Cardiac muscle cell (in vitro differentiated cells and primary cell): ENCODE measurements around the gene WASHC3. TPM values are rescaled to one million over a fixed set of nuclear protein-coding genes. Genes with fewer than 3 reads are reported as not detected.

Source experiments
- DNase-seq, 2 donors: peaks; one replicate each; pipeline versions ENCODE4 v3.0.0 to v3.0.0-alpha.2; 2010 to 2017; ENCODE audit warnings: low read depth in 1 of 2, low spot score in 1 of 2
- H3K27ac ChIP-seq: fragments of 200-600 bp; sonication (generic); 2 replicates; pipeline ENCODE4 v1.5.1; 2016
- H3K27me3 ChIP-seq: fragments of 200-600 bp; sonication (generic); 2 replicates; pipeline ENCODE4 v1.6.0; 2016; ENCODE audit warnings: control low read depth
- H3K36me3 ChIP-seq: fragments of 200-600 bp; sonication (generic); 2 replicates; pipeline ENCODE4 v1.5.1; 2016; ENCODE audit warnings: control low read depth
- H3K4me1 ChIP-seq: fragments of 200-600 bp; sonication (generic); 2 replicates; pipeline ENCODE4 v1.8.1; 2017; ENCODE audit warnings: low read depth, mild to moderate bottlenecking, mixed run types
- H3K4me3 ChIP-seq: fragments of 200-600 bp; sonication (generic); 2 replicates; pipeline ENCODE4 v1.5.1; 2016; ENCODE audit warnings: mild to moderate bottlenecking
- H3K9me3 ChIP-seq: fragments of 200-600 bp; sonication (generic); 2 replicates; pipeline ENCODE4 v1.5.1; 2017; ENCODE audit warnings: low read depth, mild to moderate bottlenecking, control low read depth
- polyA plus RNA-seq: library from polyadenylated mRNA; unstranded; fragments of >200 nt; fragmentation: Nextera tagmentation; extraction: Ambion mirVana; gene quantifications from 2 replicates; pipeline ENCODE4 v1.2.1, GENCODE V29; 2016
- total RNA-seq: library from RNA; depleted of rRNA; stranded (reverse); fragments of >200 nt; gene quantifications from 2 replicates; pipeline ENCODE4 v1.2.3, GENCODE V29; 2016
- TF ChIP-seq, protein P1 (sequence below): IDR thresholded peaks from 2 replicates; pipeline ENCODE4 v1.5.1; 2012; ENCODE audit warnings: low read depth, mild to moderate bottlenecking, low read length

WASHC3 gene
- total and polyA plus RNA-seq, 2 experiments from 2014 or later, result 40.0 to 89.2 TPM

- H3K27ac ChIP-seq, result no peak overlapping the region
- H3K4me1 ChIP-seq, result peaks cover 4% of the 10 kb centered on the region
- no peaks in the 10 kb centered on the region for H3K27me3 ChIP-seq
- H3K4me3 ChIP-seq, result no peak overlapping the region
- H3K9me3 ChIP-seq, result no peaks in the 10 kb centered on the region
- TF ChIP-seq, protein P1, sequence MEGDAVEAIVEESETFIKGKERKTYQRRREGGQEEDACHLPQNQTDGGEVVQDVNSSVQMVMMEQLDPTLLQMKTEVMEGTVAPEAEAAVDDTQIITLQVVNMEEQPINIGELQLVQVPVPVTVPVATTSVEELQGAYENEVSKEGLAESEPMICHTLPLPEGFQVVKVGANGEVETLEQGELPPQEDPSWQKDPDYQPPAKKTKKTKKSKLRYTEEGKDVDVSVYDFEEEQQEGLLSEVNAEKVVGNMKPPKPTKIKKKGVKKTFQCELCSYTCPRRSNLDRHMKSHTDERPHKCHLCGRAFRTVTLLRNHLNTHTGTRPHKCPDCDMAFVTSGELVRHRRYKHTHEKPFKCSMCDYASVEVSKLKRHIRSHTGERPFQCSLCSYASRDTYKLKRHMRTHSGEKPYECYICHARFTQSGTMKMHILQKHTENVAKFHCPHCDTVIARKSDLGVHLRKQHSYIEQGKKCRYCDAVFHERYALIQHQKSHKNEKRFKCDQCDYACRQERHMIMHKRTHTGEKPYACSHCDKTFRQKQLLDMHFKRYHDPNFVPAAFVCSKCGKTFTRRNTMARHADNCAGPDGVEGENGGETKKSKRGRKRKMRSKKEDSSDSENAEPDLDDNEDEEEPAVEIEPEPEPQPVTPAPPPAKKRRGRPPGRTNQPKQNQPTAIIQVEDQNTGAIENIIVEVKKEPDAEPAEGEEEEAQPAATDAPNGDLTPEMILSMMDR, result no peak
- DNase-seq, result no peak
- no peaks in the 10 kb centered on the region for H3K36me3 ChIP-seq
These were observed 5.9 kb upstream of the WASHC3 start for GRCh38 chr12:102067574-102068258.

DNA sequence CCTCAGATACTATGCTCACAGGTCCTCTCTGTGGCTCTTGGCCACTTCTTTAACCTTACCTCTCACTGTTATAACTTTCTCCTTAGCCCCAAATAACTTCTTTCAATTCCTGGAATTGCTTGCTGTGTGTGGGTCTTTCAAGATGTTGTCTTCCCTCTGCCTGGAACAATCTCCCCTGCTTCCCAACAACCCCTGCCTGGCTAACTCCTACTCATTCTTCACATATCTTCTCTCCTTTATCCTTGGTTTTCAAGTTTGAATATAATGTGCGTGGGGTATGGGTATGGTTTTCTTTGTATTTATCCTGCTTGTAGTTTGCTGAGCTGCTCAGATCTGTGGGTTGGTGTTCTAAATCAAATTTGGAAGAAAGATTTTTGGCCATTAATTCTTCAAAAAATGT, 2.7 kb upstream of the WASHC3 start:
- no peak overlapping the region for H3K27ac ChIP-seq
- no peak overlapping the region for H3K4me3 ChIP-seq
- DNase-seq, result peak in 1 of 2 donors; percentile 53
- no peaks in the 10 kb centered on the region for H3K36me3 ChIP-seq
- TF ChIP-seq, protein P1, result no peak
- no peaks in the 10 kb centered on the region for H3K27me3 ChIP-seq
- H3K4me1 ChIP-seq, result peaks cover 9% of the 10 kb centered on the region
- no peaks in the 10 kb centered on the region for H3K9me3 ChIP-seq

DNA sequence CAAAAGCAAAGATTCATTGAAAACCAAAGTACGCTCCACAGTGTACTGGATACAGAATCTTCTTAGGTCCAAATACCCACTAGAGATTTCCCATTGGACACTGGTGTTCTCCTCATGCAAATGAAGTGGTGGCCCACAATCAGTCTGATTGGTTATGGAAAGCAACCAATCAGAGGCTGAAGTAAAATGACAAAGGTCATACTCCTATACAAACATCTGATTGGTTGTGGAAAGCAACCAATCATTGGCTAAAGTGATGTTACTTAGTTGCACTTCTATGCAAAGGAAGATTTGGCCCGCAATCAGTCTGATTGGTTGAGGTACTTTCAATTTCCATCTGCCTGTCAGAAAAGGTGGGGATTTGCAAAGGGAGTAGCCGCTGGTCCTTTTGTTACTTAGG, 1.3 kb upstream of the WASHC3 start:
- TF ChIP-seq, protein P1, result no peak
- Histone ChIP-seq H3K36me3 (no peaks in the 10 kb centered on the region), H3K4me3 (no peak overlapping the region), H3K27me3 (no peaks in the 10 kb centered on the region), H3K4me1 (peaks cover 7% of the 10 kb centered on the region), H3K27ac (no peak overlapping the region), H3K9me3 (no peaks in the 10 kb centered on the region)
- no peak for DNase-seq

DNA sequence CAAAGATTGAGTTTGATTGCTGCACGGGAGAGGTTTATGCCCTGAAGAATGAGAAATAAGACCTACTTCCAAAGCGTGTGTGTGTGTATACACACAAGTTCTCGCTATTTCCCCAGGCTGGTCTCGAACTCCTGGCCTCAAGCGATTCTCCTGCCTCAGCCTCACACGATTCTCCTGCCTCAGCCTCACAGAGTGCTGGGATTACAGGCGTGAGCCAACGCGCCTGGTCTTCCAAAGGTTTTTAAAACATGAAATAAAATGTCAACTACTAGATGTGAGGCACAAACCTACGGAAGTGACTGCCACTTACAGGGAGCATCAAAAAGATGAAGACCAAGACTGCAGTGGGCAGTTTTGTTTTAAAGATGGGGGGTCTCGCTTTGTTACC, 622 bp upstream of the WASHC3 start:
- no peaks in the 10 kb centered on the region for H3K9me3 ChIP-seq
- no peaks in the 10 kb centered on the region for H3K27me3 ChIP-seq
- DNase-seq, result no peak
- H3K27ac ChIP-seq, result no peak overlapping the region
- H3K4me3 ChIP-seq, result peak overlapping the region; percentile 78
- no peaks in the 10 kb centered on the region for H3K36me3 ChIP-seq
- TF ChIP-seq, protein P1, result no peak
- H3K4me1 ChIP-seq, result peaks cover 5% of the 10 kb centered on the region

- no peaks in the 10 kb centered on the region for H3K9me3 ChIP-seq
- peaks cover 5% of the 10 kb centered on the region for H3K4me1 ChIP-seq
- DNase-seq, result no peak
- H3K36me3 ChIP-seq, result peaks cover 4% of the 10 kb centered on the region
- H3K27me3 ChIP-seq, result no peaks in the 10 kb centered on the region
- H3K4me3 ChIP-seq, result peak overlapping the region; percentile 78
- no peak overlapping the region for H3K27ac ChIP-seq
- TF ChIP-seq, protein P1, result no peak
These were observed 663 bp downstream of the WASHC3 start for GRCh38 chr12:102061096-102061559.
